ENCODE results near the gene LBP. TPM values are rescaled to one million over a fixed set of nuclear protein-coding genes. Genes with fewer than 3 reads are reported as not detected.

Gene LBP
- total and polyA plus RNA-seq, 2 of the 13 experiments (the other 11 are each of a cell fraction or from before 2014, with no cell fraction given) = 0.07 to 0.20 TPM

GRCh38 chr20:38343311-38344106 lies 2.8 kb upstream of the LBP start (continued):
- peak; percentile 65; the same call in 1 of the 2 replicates for TF ChIP-seq TOE1 (CRISPR knock-in tag; IDR thresholded peaks at IDR 0.05)
- TF ChIP-seq NFKBIZ (CRISPR knock-in tag; IDR thresholded peaks at IDR 0.05) = peak; percentile 40; the same call in 1 of the 2 replicates
- peak; percentile 60; the same call in 1 of the 2 replicates for TF ChIP-seq ZNF451 (CRISPR knock-in tag; IDR thresholded peaks at IDR 0.05)
- peak; percentile 85 for TF ChIP-seq RARA (CRISPR knock-in tag; IDR thresholded peaks at IDR 0.05)
- TF ChIP-seq FOXP4 (CRISPR knock-in tag; IDR thresholded peaks at IDR 0.05) = peak; percentile 52; the same call in 1 of the 2 replicates
- no peak for TF ChIP-seq USF2 (IDR thresholded peaks at IDR 0.05; ENCODE audit: low read depth, low read length)
- TF ChIP-seq USF2 (CRISPR knock-in tag; IDR thresholded peaks at IDR 0.05; ENCODE audit: borderline replicate concordance) = no peak
- TF ChIP-seq ZBTB42 (CRISPR knock-in tag; IDR thresholded peaks at IDR 0.05) = no peak
- no peak for TF ChIP-seq KDM6A (CRISPR knock-in tag; IDR thresholded peaks at IDR 0.05; ENCODE audit: low read depth)
- TF ChIP-seq ZNF33A (CRISPR knock-in tag; IDR thresholded peaks at IDR 0.05; ENCODE audit: borderline replicate concordance) = no peak
- peak; percentile 78; the same call in 1 of the 2 replicates for TF ChIP-seq FOXK1 (CRISPR knock-in tag; IDR thresholded peaks at IDR 0.05; ENCODE audit: borderline replicate concordance, low read depth)
- peak; percentile 63; the same call in 1 of the 2 replicates for TF ChIP-seq KMT2B (CRISPR knock-in tag; IDR thresholded peaks at IDR 0.05)
- no peak; the same call in 1 of the 2 replicates for TF ChIP-seq JDP2 (CRISPR knock-in tag; IDR thresholded peaks at IDR 0.05; ENCODE audit: borderline replicate concordance)
- TF ChIP-seq GLI4 (CRISPR knock-in tag; IDR thresholded peaks at IDR 0.05; ENCODE audit: borderline replicate concordance) = peak; percentile 87; the same call in 1 of the 2 replicates
- peak; percentile 84; the same call in 1 of the 2 replicates for TF ChIP-seq ZNF839 (CRISPR knock-in tag; IDR thresholded peaks at IDR 0.05; ENCODE audit: borderline replicate concordance)
- TF ChIP-seq SRY (CRISPR knock-in tag; IDR thresholded peaks at IDR 0.05) = no peak
- TF ChIP-seq ZNF564 (CRISPR knock-in tag; IDR thresholded peaks at IDR 0.05) = peak; percentile 72
- peak; percentile 59 for TF ChIP-seq SPEN (CRISPR knock-in tag; IDR thresholded peaks at IDR 0.05; ENCODE audit: low read depth)
- peak in 1 of 2 experiments; percentile 76; a peak in 1 of 4 replicates for TF ChIP-seq HMGXB4 (CRISPR knock-in tag; IDR thresholded peaks at IDR 0.05; ENCODE audit: borderline replicate concordance in 1 of 2, low read depth in 1 of 2)
- peak; percentile 35; the same call in 1 of the 2 replicates for TF ChIP-seq ZNF614 (CRISPR knock-in tag; IDR thresholded peaks at IDR 0.05; ENCODE audit: borderline replicate concordance)
- peak; percentile 93; the same call in 1 of the 2 replicates for TF ChIP-seq ZNF563 (CRISPR knock-in tag; IDR thresholded peaks at IDR 0.05)
